Right hindlimb (tissue), 1 donor: ENCODE results near the gene PLAU.
"Not testable (repeated sequence)": the region's sequence is repeated elsewhere in the genome, so short reads cannot be mapped to it uniquely, and the experiment has no call there.

Experiments
- DNase-seq: peaks from one replicate; pipeline ENCODE4 v3.0.0-alpha.2; 2018

Gene PLAU

DNA sequence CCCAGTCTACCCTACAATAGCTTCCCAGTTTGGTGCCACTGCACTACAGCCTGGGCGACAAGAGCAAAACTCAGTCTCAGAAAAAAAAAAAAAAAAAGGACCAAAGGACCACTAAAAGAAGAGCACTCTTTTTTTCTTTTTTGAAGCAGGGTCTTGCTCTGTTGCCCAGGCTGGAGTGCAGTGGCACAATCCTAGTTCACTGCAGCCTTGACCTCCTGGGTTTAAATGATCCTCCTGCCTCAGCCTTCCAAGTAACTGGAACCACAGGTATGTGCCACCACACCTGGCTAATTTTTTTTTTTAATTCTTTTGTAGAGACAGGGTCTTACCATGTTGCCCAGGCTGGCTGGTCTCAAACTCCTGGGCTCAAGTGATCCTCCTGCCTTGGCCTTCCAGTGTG, 14.0 kb downstream of the PLAU start:
- no peak for DNase-seq

DNA sequence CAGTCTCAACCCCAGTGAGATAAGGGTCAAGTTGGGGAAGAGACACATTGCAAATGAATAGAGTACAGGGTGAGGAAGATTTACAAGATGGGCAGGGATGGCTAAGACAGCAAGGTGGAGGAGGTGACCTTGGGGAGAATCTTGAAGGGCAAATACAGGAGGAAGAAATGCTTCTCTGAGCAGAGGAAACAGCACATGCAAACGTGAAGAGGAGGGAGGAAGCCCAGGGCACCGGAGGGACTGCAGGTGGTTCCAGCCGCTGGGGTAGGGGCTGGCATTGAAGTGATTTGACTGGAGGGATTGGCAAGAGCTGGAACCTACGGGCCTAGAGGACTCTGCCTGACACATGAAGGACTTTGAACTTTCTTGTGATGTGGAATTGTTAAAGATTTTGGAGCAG, 14.6 kb downstream of the PLAU start:
- no peak for DNase-seq

DNA sequence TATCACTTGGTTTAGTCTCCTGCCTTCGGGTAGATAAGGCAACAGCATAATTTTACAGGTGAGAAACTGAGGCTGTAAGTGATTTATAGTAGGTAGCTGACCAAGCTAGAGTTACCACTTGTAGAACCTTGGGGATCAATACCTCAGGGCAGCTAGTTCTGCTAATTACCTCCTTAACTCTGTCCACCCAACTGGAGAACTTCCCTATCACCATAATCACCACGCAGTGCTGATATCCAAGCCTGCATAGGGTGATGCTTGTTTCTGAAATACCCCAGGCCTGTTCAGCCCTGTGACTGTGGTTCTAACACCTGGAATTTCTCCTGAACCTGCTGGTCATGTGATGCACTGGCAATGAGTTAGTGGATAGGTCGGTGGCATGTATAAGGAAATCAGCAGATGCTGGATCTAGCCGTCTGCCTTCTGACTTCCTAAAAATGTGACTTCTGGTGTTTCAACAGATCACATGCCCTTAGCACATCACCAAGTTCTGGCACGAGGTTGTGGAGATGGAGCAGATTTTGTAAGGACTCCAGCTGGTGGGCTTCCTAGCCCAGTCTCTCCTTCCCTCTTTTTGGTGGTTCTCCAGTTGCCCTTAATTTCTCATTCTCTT, 15.3 kb downstream of the PLAU start:
- no peak for DNase-seq

DNA sequence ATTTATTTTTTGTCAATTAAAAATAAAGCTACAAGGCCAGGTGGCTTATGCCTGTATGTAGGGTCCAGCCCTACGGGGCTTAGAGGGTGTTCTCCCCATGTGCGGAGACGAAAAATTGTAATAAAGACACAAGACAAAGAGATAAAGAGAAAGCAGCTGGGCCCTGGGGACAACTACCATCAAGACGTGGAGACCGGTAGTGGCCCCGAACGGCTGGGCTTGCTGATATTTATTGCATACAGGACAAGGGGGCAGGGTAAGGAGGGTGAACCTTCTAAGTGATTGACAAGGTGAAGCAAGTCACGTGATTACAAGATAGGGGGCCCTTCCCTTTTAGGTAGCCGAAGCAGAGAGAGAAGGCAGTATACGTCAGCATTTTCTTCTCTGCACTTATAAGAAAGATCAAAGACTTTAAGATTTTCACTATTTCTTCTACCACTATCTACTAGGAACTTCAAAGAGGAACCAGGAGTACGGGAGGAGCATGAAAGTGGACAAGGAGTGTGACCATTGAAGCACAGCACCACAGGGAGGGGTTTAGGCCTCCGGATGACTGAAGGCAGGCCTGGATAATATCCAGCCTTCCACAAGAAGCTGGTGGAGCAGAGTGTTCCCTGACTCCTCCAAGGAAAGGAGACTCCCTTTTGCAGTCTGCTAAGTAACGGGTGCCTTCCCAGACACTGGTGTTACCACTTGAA, 19.8 kb downstream of the PLAU start:
- DNase-seq = not testable (repeated sequence)

DNA sequence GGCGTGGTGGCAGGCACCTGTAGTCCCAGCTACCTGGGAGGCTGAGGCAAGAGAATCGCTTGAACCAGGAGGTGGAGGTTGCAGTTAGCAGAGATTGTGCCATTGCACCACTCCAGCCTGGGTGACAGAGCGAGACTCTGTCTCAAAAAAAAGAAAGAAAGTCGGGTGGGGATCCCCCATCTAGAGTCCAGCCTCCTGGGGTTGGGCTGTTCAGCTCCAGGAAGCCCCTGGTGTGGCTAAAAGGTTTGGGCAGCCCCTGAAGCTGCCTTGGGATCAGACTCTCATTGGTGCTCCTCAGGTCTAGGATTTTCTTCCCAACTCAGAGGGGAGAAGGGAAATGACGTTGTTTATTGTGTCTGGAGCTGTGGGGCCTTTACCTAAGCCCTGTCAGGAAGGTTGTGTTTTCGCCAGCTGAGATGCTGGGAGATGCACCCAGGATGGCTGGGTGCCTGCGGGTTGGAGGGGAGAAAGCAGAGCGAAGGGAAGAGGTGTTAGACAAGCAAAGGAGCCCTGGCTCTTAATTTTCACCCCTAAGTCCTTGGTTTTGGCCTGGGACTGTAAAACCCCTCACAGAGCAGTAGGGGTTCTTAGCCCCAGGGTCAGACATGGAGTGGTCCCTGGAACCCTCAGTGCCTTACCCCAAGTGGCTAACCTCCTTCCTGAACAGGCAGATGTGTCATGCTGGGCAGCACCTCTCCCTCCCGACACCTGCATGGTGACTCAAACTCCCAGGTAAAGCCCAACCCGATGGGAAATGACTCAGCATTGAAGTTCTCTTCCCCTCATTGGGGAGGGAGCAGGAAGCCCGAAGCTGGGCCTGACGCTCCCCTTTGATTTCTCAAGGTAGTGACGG, 21.1 kb downstream of the PLAU start:
- DNase-seq = no peak

DNA sequence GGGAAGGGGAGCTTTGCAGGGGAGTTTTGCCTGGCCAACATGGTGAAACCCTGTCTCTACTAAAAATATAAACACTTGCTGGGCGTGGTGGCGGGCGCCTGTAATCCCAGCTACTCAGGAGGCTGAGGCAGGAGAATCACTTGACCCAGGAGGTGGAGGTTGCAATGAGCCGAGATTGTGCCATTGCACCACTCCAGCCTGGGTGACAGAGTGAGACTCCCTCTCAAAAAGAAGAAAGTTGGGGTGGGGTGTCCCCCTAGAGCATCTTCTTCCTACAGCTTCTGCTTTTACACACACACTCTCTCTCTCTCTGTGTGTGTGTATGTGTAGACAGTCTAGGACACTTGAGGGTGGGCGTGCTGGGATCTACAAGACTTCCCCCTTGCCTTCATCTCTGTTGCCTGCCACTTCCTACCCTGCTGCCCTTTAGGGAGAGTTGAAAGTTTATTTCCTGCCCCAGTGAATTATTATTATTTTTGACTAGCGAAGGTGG, 21.7 kb downstream of the PLAU start:
- DNase-seq = no peak

DNA sequence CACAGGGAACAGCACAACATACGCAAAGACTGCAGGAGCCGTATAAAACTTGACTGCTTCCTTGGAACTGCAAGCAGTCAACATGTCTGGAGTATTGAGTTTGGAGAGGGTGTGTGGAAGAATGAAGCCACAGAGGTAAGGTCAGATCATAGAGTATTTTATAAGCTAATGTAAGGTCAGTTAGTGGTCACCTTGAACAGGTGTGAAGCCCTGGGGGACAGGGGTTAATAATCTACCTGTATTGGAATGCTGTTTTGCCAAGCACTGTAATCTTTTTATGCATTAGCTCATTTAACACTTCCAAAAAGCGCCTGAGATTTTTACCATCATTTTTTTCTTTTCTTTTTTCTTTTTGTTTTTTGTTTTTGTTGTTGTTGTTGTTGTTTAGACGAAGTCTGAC, 23.1 kb downstream of the PLAU start:
- DNase-seq = no peak

DNA sequence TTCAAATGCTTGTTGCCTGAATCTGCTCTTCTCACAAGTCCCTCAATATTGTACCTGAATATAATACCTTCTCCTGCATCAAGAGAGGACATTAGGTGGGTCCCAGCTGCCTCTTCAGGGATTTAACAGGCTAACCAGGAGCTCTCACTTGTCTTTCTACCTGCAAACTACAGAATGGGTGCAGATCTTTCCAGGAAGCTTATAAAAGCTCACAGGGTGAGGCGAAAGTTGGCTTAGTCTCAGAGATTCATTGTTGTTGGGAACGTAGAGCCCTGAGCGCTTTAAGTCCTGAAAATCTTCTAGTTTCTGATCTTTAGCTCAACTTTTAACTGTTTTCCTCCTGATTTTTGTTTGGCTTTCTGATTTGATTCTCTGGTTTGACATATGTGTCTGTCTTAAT, 25.0 kb downstream of the PLAU start:
- no peak for DNase-seq

DNA sequence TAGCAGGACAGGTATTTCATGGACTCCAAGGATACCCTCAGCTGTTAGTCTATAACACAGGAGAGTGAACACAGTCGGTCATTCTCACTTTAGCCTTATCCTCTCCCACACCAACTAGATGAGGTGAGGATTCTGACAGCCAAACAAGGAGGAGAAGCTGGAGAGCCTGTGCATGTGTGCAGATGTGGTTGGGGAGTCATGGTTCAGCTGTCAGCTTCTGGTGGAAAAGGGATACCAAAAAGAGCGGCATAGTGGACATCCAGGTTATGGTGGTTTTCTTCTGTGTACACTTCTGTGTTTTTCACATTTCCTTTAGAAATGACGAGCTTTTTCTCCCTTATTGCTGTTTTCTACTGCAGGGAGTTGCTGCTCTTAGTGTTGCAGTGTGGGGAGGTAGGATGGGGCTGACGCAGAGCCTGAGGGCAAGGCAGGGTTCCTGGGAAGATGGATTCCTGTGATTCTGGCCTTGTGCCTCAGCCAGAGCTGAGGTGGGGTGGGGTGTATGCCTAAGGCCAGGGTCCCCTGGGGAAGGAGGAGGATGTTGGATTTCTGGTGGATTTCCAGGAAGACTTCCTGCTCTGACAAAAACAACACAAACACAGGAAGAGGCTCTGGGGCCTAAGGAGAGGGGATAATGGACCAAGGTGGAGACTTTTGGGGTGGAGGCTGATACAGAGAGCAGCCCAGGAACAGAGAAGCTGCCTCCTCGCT, 26.6 kb downstream of the PLAU start:
- DNase-seq = peak; percentile 44

DNA sequence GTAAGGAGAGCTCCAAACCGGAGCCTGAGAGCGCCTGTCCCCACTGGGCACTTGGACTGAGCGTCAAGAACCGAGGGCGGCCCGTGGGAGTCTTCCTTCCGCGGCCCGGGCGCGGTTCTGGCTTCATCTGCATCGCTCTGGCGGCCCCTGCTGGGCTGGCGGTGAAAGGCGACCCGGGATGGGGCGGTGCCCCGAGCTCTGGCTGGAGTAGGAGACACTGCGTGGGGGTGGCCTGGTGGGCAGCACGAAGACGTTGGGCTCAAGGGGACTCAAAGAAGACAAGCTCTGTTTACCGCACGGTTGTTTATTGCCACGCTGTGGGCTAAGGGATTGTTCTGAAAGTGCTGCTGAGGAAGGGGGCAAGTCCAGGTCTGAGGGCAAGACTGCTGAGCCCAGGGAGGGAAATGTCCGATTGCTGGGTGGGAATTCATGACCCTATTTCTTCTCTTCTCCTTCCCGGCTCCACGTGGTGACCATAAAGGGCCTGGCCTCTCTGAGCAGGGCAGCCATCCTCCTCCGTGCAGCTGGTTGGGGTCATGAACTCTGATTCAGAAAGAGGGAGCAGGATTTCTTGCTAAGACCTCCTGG, 29.8 kb downstream of the PLAU start:
- peak; percentile 87 for DNase-seq

DNA sequence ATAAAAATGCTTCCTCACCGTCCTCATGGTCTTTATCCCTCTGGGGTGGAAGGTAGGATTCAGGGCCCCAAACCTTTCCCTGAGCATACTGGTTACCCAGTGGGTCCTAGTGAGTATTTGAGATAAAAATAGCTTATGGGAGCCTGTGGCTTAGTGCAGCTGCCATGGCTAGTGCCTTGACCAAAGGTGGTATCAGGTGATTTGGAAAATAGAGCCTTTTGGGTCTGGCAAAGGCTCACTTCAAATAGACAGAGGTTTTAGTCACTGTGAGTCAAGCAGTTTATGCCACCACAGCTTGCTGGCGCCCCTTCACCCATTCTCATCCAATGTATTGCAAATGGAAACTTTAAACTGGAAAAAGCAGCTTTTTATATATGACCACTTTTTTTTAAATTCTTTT, 30.4 kb downstream of the PLAU start:
- no peak for DNase-seq

DNA sequence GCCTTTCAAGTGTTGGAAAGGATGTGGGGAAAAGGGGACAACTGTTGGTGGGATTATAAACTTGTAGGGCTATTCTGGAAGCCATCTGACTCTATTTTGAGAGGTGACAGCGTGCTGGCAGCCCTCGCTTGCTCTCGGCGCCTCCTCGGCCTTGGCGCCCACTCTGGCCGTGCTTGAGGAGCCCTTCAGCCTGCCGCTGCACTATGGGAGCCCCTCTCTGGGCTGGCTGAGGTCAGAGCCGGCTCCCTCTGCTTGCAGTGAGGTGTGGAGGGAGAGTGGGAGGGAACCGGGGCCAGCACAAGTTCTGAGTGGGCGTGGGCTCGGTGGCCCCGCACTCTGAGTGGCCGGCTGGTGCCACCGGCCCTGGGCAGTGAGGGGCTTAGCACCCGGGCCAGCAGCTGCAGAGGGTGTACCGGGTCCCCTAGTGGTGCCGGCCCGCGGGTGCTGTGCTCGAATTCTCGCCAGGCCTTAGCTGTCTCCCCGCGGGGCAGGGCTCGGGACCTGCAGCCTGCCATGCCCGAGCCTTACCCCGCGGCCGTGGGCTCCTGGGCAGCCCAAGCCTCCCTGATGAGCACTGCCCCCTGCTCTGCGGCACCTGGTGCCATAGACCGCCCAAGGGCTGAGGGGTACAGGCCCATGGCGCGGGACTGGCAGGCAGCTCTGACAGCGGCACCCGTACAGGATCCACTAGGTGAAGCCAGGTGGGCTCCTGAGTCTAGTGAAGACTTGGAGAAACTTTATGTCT, 33.6 kb downstream of the PLAU start:
- no peak for DNase-seq

DNA sequence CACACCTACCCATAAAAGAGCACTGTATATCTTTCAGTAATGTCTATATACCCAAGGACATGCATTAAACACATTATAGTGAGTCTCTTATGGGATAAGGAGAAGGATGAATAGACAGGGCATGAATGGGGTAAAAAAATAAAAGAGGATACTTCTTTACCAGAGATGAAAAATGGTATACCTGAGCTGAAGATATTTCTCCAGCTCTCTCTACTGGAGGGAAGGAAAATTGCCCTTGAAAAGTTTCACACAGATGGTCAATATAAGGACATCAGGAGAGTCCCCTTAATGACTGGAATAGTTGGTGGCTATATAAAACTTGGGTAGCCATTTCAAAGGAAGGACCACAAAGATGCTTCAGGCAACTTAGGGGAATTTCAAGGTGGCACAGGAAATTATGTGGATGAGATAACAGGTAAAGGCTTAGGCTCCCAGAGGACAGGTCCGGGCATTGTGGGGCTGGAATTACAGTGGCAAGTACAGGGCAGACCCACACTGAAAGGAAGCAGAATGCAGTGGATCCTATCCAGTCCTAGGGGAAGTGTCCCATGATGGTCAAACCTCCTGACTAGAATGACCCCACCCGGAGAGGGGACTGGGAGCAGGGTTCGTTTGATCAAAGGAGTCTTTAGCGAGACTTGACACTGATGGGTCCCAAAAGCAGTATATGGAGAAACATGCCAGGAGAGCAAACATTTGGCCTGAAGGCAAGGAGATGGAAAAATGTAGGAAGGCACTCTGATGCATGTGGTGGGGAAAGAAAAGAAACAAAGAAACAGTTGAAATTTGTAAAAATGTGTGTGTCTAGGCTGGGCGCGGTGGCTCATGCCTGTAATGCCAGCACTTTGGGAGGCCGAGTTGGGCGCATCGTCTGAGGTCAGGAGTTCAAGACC, 35.6 kb downstream of the PLAU start:
- no peak for DNase-seq

DNA sequence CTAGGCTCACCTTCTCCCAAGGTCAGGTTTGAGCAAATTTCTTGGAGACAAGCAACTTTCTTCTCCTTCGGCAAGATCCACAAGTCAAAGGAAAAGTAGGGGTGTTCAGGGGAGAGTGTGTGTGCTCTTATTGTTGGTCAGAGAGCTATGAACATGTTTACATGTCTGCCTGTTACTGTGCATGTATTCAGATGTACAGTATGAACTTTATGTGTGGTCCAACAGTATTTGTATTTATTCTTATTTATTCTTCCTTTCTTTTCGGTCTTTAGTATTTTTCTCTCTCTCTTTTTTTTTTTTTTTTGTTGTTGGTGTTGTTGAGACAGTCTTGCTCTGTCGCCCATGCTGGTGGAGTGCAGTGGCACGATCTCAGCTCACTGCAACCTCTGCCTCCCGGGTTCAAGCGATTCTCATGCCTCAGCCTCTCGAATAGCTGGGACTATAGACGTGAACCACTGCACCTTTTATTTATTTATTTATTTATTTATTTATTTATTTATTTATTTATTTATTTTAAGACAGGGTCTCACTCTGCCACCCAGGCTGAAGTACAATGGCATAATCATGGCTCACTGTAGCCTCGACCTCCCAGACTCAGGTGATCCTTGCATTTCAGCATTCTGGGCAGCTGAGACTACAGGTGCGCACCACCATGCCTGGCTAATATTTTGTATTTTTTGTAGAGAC, 38.2 kb downstream of the PLAU start:
- no peak for DNase-seq

DNA sequence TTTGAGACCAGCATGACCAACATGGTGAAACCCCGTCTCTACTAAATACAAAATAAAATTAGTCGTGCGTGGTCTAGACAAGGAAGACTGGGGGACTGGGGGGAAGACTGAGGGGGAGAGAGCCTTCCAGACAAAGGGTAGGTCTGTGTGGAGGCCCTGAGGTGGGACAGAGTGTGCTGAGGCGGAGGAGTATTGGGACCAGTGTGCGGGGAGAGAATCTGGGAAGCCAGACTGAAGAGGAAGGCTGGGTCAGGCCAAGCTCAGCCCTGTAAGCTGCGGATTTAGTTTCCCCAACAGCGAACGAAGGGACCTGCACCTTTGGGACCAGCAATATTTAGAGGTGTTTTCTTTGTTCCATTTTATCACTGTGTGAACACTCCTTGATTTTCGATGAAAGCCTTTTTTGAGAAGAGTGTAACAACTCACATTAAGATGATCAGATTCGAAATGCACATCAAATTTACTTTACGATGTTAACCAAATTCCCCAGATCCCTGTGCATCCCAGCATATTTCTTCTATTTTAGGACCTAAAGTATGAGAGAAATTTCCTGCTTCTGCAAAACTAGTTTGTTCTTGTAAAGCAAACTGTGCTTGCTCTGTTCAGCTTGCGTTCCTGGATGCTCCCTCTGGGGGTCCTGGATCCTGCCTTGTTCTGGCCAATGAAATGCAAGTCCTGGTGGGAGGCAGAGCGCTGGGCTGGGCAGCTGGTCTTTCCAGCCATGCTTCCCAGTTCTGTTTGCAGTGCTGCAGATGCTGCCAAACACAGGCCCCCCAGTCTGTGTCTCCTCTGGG, 39.4 kb downstream of the PLAU start:
- DNase-seq = peak; percentile 87

DNA sequence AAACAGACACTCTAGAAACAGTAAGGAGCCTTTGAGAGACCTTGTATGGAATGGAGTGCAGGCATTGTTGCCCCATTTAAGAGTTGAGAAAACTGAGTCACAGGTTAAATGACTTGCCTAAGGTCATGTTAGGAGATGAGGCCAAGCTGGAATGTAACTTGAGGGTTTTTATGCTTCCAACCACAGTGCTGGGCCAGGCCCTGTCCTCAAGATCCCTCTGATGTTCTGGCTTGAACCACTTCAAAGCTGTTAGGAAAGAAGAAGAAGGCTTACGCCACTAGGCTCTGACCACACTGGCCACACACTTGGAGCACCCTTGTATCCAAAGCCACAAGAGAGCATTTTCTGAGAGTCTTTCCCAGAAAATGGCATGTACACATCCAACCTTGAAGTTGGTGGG, 42.7 kb downstream of the PLAU start:
- DNase-seq = no peak

DNA sequence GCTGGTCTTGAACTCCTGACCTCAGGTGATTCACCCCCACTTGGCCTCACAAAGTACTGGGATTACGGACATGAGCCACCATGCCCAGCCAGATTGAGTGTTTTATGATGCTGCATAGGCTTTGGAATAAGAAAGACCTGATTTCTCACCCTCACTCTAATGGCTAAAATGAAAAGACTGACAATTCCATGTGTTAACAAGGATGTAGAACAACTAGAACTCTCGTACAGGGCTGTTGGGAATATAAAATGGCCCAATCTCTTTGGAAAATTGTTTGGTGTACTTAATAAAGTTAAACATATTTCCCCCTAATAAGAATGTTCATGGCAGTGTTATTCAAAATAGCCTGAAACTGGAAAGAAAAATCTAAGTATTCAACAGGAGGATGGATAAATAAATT, 43.8 kb downstream of the PLAU start:
- no peak for DNase-seq

DNA sequence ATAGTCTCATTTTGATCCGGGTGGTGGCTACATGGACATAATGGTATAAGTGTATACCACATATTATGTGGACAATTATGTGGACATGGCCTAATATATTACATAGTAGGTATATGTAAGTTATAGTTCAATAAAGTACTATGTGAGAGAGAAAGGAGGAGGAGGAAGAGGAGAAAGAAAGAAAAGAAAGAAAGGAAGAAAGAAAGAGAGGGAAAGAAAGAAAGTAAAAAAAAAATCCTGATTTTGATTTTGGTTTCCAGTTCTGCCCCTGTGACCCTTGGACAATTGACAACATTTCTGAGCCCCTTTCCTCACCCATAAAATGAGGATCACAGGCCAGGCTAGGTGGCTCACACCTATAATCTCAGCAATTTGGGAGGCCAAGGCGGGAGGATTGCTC, 44.8 kb downstream of the PLAU start:
- no peak for DNase-seq
